Measurements from ENCODE around the gene ZNF784.

ZNF784 gene

GRCh38 chr19:55611983-55612645 lies 12.3 kb downstream of the ZNF784 start:
- TF ChIP-seq CTCF (IDR thresholded peaks at IDR 0.05; ENCODE audit: borderline replicate concordance, control extremely low read depth, extremely low read depth, insufficient read depth, missing control alignments): no peak
- no peak for DNase-seq (ENCODE audit: low spot score)
- in situ Hi-C loops (cut with MboI; ENCODE audit: low sequenced_read_pairs, unreplicated experiment): no loop called here

GRCh38 chr19:55611300-55611982 lies 12.9 kb downstream of the ZNF784 start:
- in situ Hi-C loops (cut with MboI; ENCODE audit: low sequenced_read_pairs, unreplicated experiment): no loop called here
- no peak for TF ChIP-seq CTCF (IDR thresholded peaks at IDR 0.05; ENCODE audit: borderline replicate concordance, control extremely low read depth, extremely low read depth, insufficient read depth, missing control alignments)
- DNase-seq (ENCODE audit: low spot score): no peak

GRCh38 chr19:55609326-55609725 lies 15.0 kb downstream of the ZNF784 start:
- TF ChIP-seq CTCF (IDR thresholded peaks at IDR 0.05; ENCODE audit: borderline replicate concordance, control extremely low read depth, extremely low read depth, insufficient read depth, missing control alignments): no peak
- in situ Hi-C loops (cut with MboI; ENCODE audit: low sequenced_read_pairs, unreplicated experiment): no loop called here
- no peak for DNase-seq (ENCODE audit: low spot score)

GRCh38 chr19:55606817-55607216 lies 17.5 kb downstream of the ZNF784 start:
- in situ Hi-C loops (cut with MboI; ENCODE audit: low sequenced_read_pairs, unreplicated experiment): no loop called here
- no peak for DNase-seq (ENCODE audit: low spot score)
- no peak for TF ChIP-seq CTCF (IDR thresholded peaks at IDR 0.05; ENCODE audit: borderline replicate concordance, control extremely low read depth, extremely low read depth, insufficient read depth, missing control alignments)

GRCh38 chr19:55606471-55606787 lies 17.9 kb downstream of the ZNF784 start:
- in situ Hi-C loops (cut with MboI; ENCODE audit: low sequenced_read_pairs, unreplicated experiment): no loop called here
- no peak for DNase-seq (ENCODE audit: low spot score)
- TF ChIP-seq CTCF (IDR thresholded peaks at IDR 0.05; ENCODE audit: borderline replicate concordance, control extremely low read depth, extremely low read depth, insufficient read depth, missing control alignments): no peak

GRCh38 chr19:55605637-55606470 lies 18.5 kb downstream of the ZNF784 start, which contains the start of gene ZNF865:
TSS of gene ZNF865 (plus strand) at chr19:55605647. CDS start at chr19:55613619, 7,972 bp downstream.
- DNase-seq (ENCODE audit: low spot score): peak; percentile 78
- TF ChIP-seq CTCF (IDR thresholded peaks at IDR 0.05; ENCODE audit: borderline replicate concordance, control extremely low read depth, extremely low read depth, insufficient read depth, missing control alignments): peak; percentile 77
- in situ Hi-C loops (cut with MboI; ENCODE audit: low sequenced_read_pairs, unreplicated experiment): no loop called here
